SU-DHL-6 (cell line): ENCODE results near the gene LRRC14B.

ENCODE experiments used
- H2AFZ ChIP-seq: fragments of 200-600 bp; sonication (generic); 2 replicates; pipeline ENCODE4 v1.6.1; 2014; ENCODE audit warnings: low read depth, mild to moderate bottlenecking, moderate library complexity, mixed read lengths, antibody characterized with exemption, low read length; ENCODE audit not compliant: severe bottlenecking
- H3F3A ChIP-seq: fragments of 200-600 bp; shearing (Covaris generic); 2 replicates; pipeline ENCODE4 v1.6.0; 2016; ENCODE audit warnings: antibody characterized with exemption, mild to moderate bottlenecking; ENCODE audit not compliant: insufficient read depth
- H3K27ac ChIP-seq: fragments of 200-600 bp; sonication (generic); 2 replicates; pipeline ENCODE4 v1.5.1; 2016; ENCODE audit warnings: low read depth, mild to moderate bottlenecking, low read length, moderate library complexity, mixed read lengths
- H3K27me3 ChIP-seq: fragments of 200-600 bp; sonication (generic), shearing (Covaris generic); 2 replicates; pipeline ENCODE4 v1.6.0; 2014; ENCODE audit warnings: mild to moderate bottlenecking, low read length
- H3K36me3 ChIP-seq: fragments of 200-600 bp; sonication (generic); 2 replicates; pipeline ENCODE4 v1.6.1; 2014; ENCODE audit warnings: mild to moderate bottlenecking, low read length, mixed read lengths
- H3K4me2 ChIP-seq: fragments of 300-600, 200-600 bp; shearing (Covaris generic), sonication (generic); 2 replicates; pipeline ENCODE4 v1.6.0; 2014; ENCODE audit warnings: low read length, low read depth, mild to moderate bottlenecking; ENCODE audit not compliant: poor library complexity, severe bottlenecking
- H3K4me3 ChIP-seq: fragments of 200-600 bp; sonication (generic); 2 replicates; pipeline ENCODE4 v1.5.1; 2014; ENCODE audit warnings: antibody characterized with exemption, low read length, mild to moderate bottlenecking, mixed read lengths; ENCODE audit not compliant: insufficient read depth, poor library complexity, severe bottlenecking
- H3K79me2 ChIP-seq: fragments of 200-600 bp; sonication (generic); 2 replicates; pipeline ENCODE4 v1.6.1; 2014; ENCODE audit warnings: mild to moderate bottlenecking, low read length, moderate library complexity; ENCODE audit not compliant: insufficient read depth
- H3K9ac ChIP-seq: fragments of 200-600 bp; sonication (generic); 2 replicates; pipeline ENCODE4 v1.7.0; 2014; ENCODE audit warnings: mild to moderate bottlenecking, low read length
- H3K9me2 ChIP-seq: fragments of 200-600 bp; sonication (generic); replicated peaks from 2 replicates; pipeline ENCODE4 v1.6.1; 2014; ENCODE audit warnings: low read length; ENCODE audit not compliant: insufficient read depth
- H3K9me3 ChIP-seq: fragments of 200-600 bp; sonication (generic); 2 replicates; pipeline ENCODE4 v1.6.1; 2014; ENCODE audit warnings: low read length, mixed read lengths; ENCODE audit not compliant: insufficient read depth
- H4K20me1 ChIP-seq: fragments of 200-600 bp; sonication (generic); 2 replicates; pipeline ENCODE4 v1.6.1; 2014; ENCODE audit warnings: low read depth, mild to moderate bottlenecking, antibody characterized with exemption, low read length, moderate library complexity, mixed read lengths
- CTCF ChIP-seq: fragments of 200-600 bp; sonication (generic); IDR thresholded peaks from one replicate; pipeline ENCODE4 v1.5.1; 2017; ENCODE audit warnings: antibody characterized with exemption, mild to moderate bottlenecking, low read length, moderate library complexity; ENCODE audit not compliant: insufficient read depth, poor library complexity, severe bottlenecking
- EZH2phosphoT487 ChIP-seq: fragments of 200-600 bp; sonication (generic), shearing (Covaris generic); conservative IDR thresholded peaks from 2 replicates; pipeline ENCODE4 v1.6.1; 2018; ENCODE audit warnings: mild to moderate bottlenecking, antibody characterized with exemption, low read length, moderate library complexity, mixed read lengths

Gene LRRC14B

GRCh38 chr5:191036-191948 lies at the start of gene LRRC14B:
TSS of gene LRRC14B (plus strand) at chr5:191495. CDS start at chr5:191539, 44 bp downstream.
- Histone ChIP-seq H3K9ac (no peak within 1 kb of the TSS), H3K4me2 (no peak within 1 kb of the TSS), H3K27me3 (no peaks in the 10 kb centered on the region), H4K20me1 (no peaks in the 10 kb centered on the region), H3K9me2 (no peaks in the 10 kb centered on the region), H3K79me2 (no peaks in the 10 kb centered on the region), H3F3A (no peaks in the 10 kb centered on the region), H3K4me3 (no peak within 1 kb of the TSS), H3K9me3 (no peaks in the 10 kb centered on the region), H3K27ac (no peak within 1 kb of the TSS), H2AFZ (no peak within 1 kb of the TSS), H3K36me3 (no peaks in the 10 kb centered on the region)
- TF ChIP-seq EZH2phosphoT487 (no peak), CTCF (no peak)

GRCh38 chr5:141761-142160 lies 49.5 kb upstream of the LRRC14B start:
- TF ChIP-seq EZH2phosphoT487, result no peak
- TF ChIP-seq CTCF, result no peak
- Histone ChIP-seq H3K79me2 (no peaks in the 10 kb centered on the region), H3K36me3 (no peaks in the 10 kb centered on the region), H3K9me2 (no peaks in the 10 kb centered on the region), H3K9me3 (no peaks in the 10 kb centered on the region), H4K20me1 (no peaks in the 10 kb centered on the region), H3K9ac (no peak overlapping the region), H3K4me3 (no peak overlapping the region), H3K27ac (no peak overlapping the region), H3K4me2 (no peak overlapping the region), H2AFZ (no peak overlapping the region), H3K27me3 (no peaks in the 10 kb centered on the region), H3F3A (no peaks in the 10 kb centered on the region; the same call in 1 of the 2 replicates)

GRCh38 chr5:142246-142810 lies 49.0 kb upstream of the LRRC14B start:
- Histone ChIP-seq H3F3A (no peaks in the 10 kb centered on the region; the same call in 1 of the 2 replicates), H3K9me2 (no peaks in the 10 kb centered on the region), H3K4me3 (no peak overlapping the region), H3K4me2 (no peak overlapping the region), H3K27me3 (no peaks in the 10 kb centered on the region), H4K20me1 (no peaks in the 10 kb centered on the region), H3K27ac (no peak overlapping the region), H3K9ac (no peak overlapping the region), H3K79me2 (no peaks in the 10 kb centered on the region), H3K36me3 (no peaks in the 10 kb centered on the region), H2AFZ (no peak overlapping the region), H3K9me3 (peaks cover 6% of the 10 kb centered on the region; the same call in 1 of the 2 replicates)
- no peak for TF ChIP-seq EZH2phosphoT487
- TF ChIP-seq CTCF, result no peak
